Peyer's patch (tissue), 4 donors: ENCODE data around the gene COL23A1. TPM values are rescaled to one million over a fixed set of nuclear protein-coding genes. Genes with fewer than 3 reads are reported as not detected.

ENCODE experiments used
- DNase-seq, 3 donors: peaks; one replicate each; pipeline ENCODE4 v3.0.0-alpha.2; 2017 to 2019
- H3K27ac ChIP-seq, 4 donors: fragments of 200-600 bp; sonication (generic); one replicate each; pipeline ENCODE4 v1.5.1; 2016 to 2019
- H3K27me3 ChIP-seq, 2 donors: fragments of 200-600 bp; sonication (generic); one replicate each; pipeline ENCODE4 v1.5.1; 2019
- H3K36me3 ChIP-seq, 3 donors: fragments of 200-600 bp; sonication (generic); one replicate each; pipeline ENCODE4 v1.5.1; 2016 to 2019
- H3K4me1 ChIP-seq, 4 donors: fragments of 200-600 bp; sonication (generic); one replicate each; pipeline ENCODE4 v1.5.1; 2016 to 2019
- H3K4me3 ChIP-seq, 4 donors: fragments of 200-600 bp; sonication (generic); 1 replicate in 3 of 4; 2 replicates in 1 of 4; pipeline ENCODE4 v1.5.1; 2016 to 2019; ENCODE audit warnings: mild to moderate bottlenecking in 1 of 4
- H3K9me3 ChIP-seq, 4 donors: fragments of 200-600 bp; sonication (generic); one replicate each; pipeline ENCODE4 v1.5.1; 2016 to 2019; ENCODE audit warnings: mild to moderate bottlenecking in 1 of 4
- POLR2A ChIP-seq, 2 donors: fragments of 450-650 bp; IDR thresholded peaks; one replicate each; pipeline ENCODE4 v1.5.1; 2017; ENCODE audit warnings: antibody characterized with exemption in 2 of 2, mild to moderate bottlenecking in 2 of 2, moderate library complexity in 2 of 2
- total RNA-seq, 4 donors: library from RNA; depleted of rRNA; stranded (reverse); fragments of >200 nt; gene quantifications; one replicate each; pipeline ENCODE4 v1.1.0, GENCODE V29; 2016
- TF ChIP-seq, protein P1 (sequence below), 6 experiments: fragments of 450-650 bp in 4 of 6; fragments of 200-600 bp in 2 of 6; sonication (generic) in 1 of 6; IDR thresholded peaks; one replicate each; pipeline ENCODE4 v1.5.1; 2017 to 2019; ENCODE audit warnings: antibody characterized with exemption in 6 of 6, mild to moderate bottlenecking in 3 of 6, moderate library complexity in 1 of 6

The COL23A1 gene
- total RNA-seq, 4 donors from 2014 or later: 0.57 to 5.8 (median 1.2) TPM; not detected in 1

- H3K4me1 ChIP-seq: peaks cover 0 to 62% (median 23%) of the 10 kb centered on the region in 4 donors
- peaks cover 0 to 77% (median 0%) of the 10 kb centered on the region in 3 donors for H3K36me3 ChIP-seq
- no peak overlapping the region for H3K4me3 ChIP-seq
- no peak for DNase-seq
- no peaks in the 10 kb centered on the region for H3K9me3 ChIP-seq
- no peak for TF ChIP-seq POLR2A (IDR thresholded peaks at IDR 0.05)
- TF ChIP-seq, protein P1, sequence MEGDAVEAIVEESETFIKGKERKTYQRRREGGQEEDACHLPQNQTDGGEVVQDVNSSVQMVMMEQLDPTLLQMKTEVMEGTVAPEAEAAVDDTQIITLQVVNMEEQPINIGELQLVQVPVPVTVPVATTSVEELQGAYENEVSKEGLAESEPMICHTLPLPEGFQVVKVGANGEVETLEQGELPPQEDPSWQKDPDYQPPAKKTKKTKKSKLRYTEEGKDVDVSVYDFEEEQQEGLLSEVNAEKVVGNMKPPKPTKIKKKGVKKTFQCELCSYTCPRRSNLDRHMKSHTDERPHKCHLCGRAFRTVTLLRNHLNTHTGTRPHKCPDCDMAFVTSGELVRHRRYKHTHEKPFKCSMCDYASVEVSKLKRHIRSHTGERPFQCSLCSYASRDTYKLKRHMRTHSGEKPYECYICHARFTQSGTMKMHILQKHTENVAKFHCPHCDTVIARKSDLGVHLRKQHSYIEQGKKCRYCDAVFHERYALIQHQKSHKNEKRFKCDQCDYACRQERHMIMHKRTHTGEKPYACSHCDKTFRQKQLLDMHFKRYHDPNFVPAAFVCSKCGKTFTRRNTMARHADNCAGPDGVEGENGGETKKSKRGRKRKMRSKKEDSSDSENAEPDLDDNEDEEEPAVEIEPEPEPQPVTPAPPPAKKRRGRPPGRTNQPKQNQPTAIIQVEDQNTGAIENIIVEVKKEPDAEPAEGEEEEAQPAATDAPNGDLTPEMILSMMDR (IDR thresholded peaks at IDR 0.05): no peak
- H3K27ac ChIP-seq: peak overlapping the region in 3 of 4 donors; percentile 72 to 99 (median 80)
- no peaks in the 10 kb centered on the region for H3K27me3 ChIP-seq
Observed at GRCh38 chr5:178214160-178214803, 375.9 kb downstream of the COL23A1 start.

GRCh38 chr5:178213748-178214151, 376.4 kb downstream of the COL23A1 start:
- Histone ChIP-seq H3K27ac (peak overlapping the region in 3 of 4 donors; percentile 72 to 99 (median 80)), H3K36me3 (peaks cover 0 to 78% (median 0%) of the 10 kb centered on the region in 3 donors), H3K4me1 (peaks cover 0 to 67% (median 24%) of the 10 kb centered on the region in 4 donors), H3K4me3 (no peak overlapping the region), H3K9me3 (no peaks in the 10 kb centered on the region), H3K27me3 (no peaks in the 10 kb centered on the region)
- DNase-seq: peak in 2 of 3 donors; percentile 80 to 85
- peak in 1 of 2 donors; percentile 26 for TF ChIP-seq POLR2A (IDR thresholded peaks at IDR 0.05)
- TF ChIP-seq, protein P1 (IDR thresholded peaks at IDR 0.05): no peak

DNA sequence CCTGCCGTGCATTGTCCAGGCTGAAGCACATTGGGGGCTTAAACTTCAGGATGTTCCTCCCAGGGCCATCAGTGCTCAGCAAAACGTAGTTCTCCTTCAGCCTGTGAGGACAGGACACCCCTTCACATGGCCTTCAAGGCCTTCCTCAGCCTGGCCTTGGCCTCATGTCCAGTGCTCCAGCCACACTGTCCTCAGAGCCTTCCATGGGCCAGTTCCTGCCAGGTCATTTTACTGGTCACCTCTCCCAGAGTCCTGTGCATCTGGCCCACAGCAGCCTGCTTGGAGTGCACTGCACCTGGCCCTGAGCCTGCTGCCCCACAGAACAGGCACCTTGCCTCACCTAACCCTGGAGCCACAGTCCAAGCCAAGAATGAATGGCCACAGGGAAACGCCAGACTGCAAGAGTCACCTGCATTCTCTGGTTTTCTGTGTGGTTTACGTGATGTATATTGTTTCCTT, 377.2 kb downstream of the COL23A1 start:
- peaks cover 0 to 78% (median 0%) of the 10 kb centered on the region in 3 donors for H3K36me3 ChIP-seq
- peaks cover 0 to 74% (median 25%) of the 10 kb centered on the region in 4 donors for H3K4me1 ChIP-seq
- H3K9me3 ChIP-seq: no peaks in the 10 kb centered on the region
- H3K4me3 ChIP-seq: no peak overlapping the region
- TF ChIP-seq, protein P1 (IDR thresholded peaks at IDR 0.05): no peak
- TF ChIP-seq POLR2A (IDR thresholded peaks at IDR 0.05): no peak
- DNase-seq: peak in 1 of 3 donors; percentile 58
- peak overlapping the region in 3 of 4 donors; percentile 45 to 99 (median 80) for H3K27ac ChIP-seq
- no peaks in the 10 kb centered on the region for H3K27me3 ChIP-seq

DNA sequence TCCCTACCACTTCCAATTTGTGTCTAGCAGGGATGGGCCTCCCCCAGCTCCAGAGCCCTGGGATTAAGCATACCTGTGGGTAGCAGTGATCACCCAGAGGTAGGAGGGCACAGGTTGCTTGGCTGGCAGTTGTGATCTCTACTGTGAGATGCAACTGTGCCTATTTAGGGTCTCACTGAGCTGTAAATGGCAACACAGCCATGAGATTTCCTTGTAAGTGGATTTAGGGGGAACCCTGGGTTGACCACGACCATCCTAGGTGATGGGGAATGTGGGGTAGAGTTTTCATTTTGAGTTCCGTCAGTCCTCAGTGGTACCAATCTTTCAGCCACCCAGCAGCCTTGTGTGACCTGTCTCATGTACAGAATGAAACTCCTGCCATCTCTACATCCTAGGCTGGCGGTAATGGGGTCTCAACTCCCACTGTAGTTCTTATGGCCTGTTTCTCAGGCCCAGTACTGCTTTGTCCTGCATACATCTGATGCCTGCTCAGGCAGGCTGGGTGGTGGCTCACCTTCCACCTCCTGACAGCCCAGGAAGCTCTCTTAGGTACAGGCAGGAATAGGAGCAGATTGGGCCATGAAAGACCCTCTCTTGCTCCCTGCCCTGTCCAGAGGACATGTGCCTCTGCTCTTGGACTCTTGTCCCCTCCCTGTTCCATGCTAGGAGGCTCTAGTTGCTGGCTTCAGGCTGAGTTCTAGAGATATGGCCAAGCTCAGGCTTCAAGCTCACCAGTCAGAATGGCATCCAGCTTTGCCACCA, 377.8 kb downstream of the COL23A1 start:
- no peak for DNase-seq
- peak overlapping the region in 3 of 4 donors; percentile 45 to 99 (median 80) for H3K27ac ChIP-seq

More for the DNA sequence above, 377.8 kb downstream of the COL23A1 start:
- H3K4me3 ChIP-seq: no peak overlapping the region
- H3K4me1 ChIP-seq: peaks cover 0 to 80% (median 27%) of the 10 kb centered on the region in 4 donors
- peaks cover 0 to 82% (median 0%) of the 10 kb centered on the region in 3 donors for H3K36me3 ChIP-seq
- H3K27me3 ChIP-seq: no peaks in the 10 kb centered on the region
- no peaks in the 10 kb centered on the region for H3K9me3 ChIP-seq
- TF ChIP-seq, protein P1 (IDR thresholded peaks at IDR 0.05): no peak
- TF ChIP-seq POLR2A (IDR thresholded peaks at IDR 0.05): no peak
